HCT116 (cell line): Measurements from ENCODE around the gene MTM1. TPM values are rescaled to one million over a fixed set of nuclear protein-coding genes. Genes with fewer than 3 reads are reported as not detected.

Experiments
- ATAC-seq: fragments of 200-7000 bp; cut with Tn5 transposase; 2 replicates; pipeline ENCODE4 v1.9.1; 2020; ENCODE audit warnings: mild to moderate bottlenecking, moderate library complexity
- BruUV-seq: library from RNA; stranded (reverse); fragments of 400-500 nt; replicated peaks from 2 replicates; lab custom pipeline; 2021; lab: Mats Ljungman, UMichigan
- CTCF ChIA-PET: fragments of 300-600 bp; sonication (Branson Sonifier 250); formaldehyde crosslinking; loops from one replicate; lab custom pipeline; 2021; ENCODE audit warnings: antibody characterized with exemption; lab: Charles Lee
- POLR2A ChIA-PET: fragments of 300-600, 350-600 bp; sonication (Branson Sonifier 250); formaldehyde crosslinking; loops from one replicate; lab custom pipeline; 2021; ENCODE audit warnings: antibody characterized with exemption; lab: Charles Lee
- RAD21 ChIA-PET, 2 experiments: fragments of 300-600 bp; sonication (Branson Sonifier 250); formaldehyde crosslinking; loops; one replicate each; lab custom pipeline; 2023; ENCODE audit warnings: low total read pairs in 2 of 2; ENCODE audit not compliant: uncharacterized antibody in 2 of 2, unreplicated experiment in 2 of 2, low non-redundant PET in 1 of 2; lab: Charles Lee
- DNase-seq: peaks from one replicate; pipeline ENCODE4 v3.0.0-alpha.2; 2010; ENCODE audit warnings: low read depth, low spot score
- H2AFZ ChIP-seq: fragments of 200-600 bp; shearing (Covaris generic), sonication (generic); 2 replicates; pipeline ENCODE4 v1.6.1; 2017; ENCODE audit warnings: low read depth, mixed run types, mixed read lengths, antibody characterized with exemption, low read length; ENCODE audit not compliant: poor library complexity, severe bottlenecking
- H3K27ac ChIP-seq: 2 replicates; pipeline ENCODE4 v1.5.1; 2012; ENCODE audit warnings: low read depth, low read length
- H3K27me3 ChIP-seq: fragments of 200-600 bp; sonication (generic); 2 replicates; pipeline ENCODE4 v1.6.1; 2016; ENCODE audit warnings: mixed run types, low read length, mixed read lengths; ENCODE audit not compliant: insufficient read depth
- H3K36me3 ChIP-seq, 2 experiments: fragments of 200-500 bp in 1 of 2; fragments of 200-600 bp in 1 of 2; sonication (Bioruptor generic) in 1 of 2; sonication (generic) in 1 of 2; 2 replicates each; pipeline versions ENCODE4 v1.5.1 to v1.6.1; 2014 to 2016; ENCODE audit warnings: low read length in 2 of 2, inconsistent platforms in 1 of 2, mixed read lengths in 1 of 2, mixed run types in 1 of 2; ENCODE audit not compliant: insufficient read depth in 2 of 2, control insufficient read depth in 1 of 2
- H3K4me1 ChIP-seq, 2 experiments: fragments of 200-600 bp in 1 of 2; sonication (generic) in 1 of 2; 2 replicates each; pipeline versions ENCODE4 v1.5.1 to v1.6.1; 2012 to 2017; ENCODE audit warnings: low read length in 2 of 2, inconsistent platforms in 1 of 2, mild to moderate bottlenecking in 1 of 2, mixed read lengths in 1 of 2, mixed run types in 1 of 2, moderate library complexity in 1 of 2; ENCODE audit not compliant: insufficient read depth in 2 of 2, control insufficient read depth in 1 of 2
- H3K4me2 ChIP-seq: fragments of 200-600 bp; sonication (generic); 2 replicates; pipeline ENCODE4 v1.6.1; 2017; ENCODE audit warnings: mixed run types, low read length, mixed read lengths
- H3K4me3 ChIP-seq, 2 experiments: fragments of 200-600 bp in 1 of 2; sonication (generic) in 1 of 2; replicated peaks in 1 of 2; 2 replicates each; pipeline ENCODE4 v1.5.1; 2011 to 2016; ENCODE audit warnings: low read length in 2 of 2, control low read depth in 1 of 2, low read depth in 1 of 2, mild to moderate bottlenecking in 1 of 2, mixed read lengths in 1 of 2, mixed run types in 1 of 2
- H3K79me2 ChIP-seq: fragments of 200-600 bp; sonication (generic); 2 replicates; pipeline ENCODE4 v1.6.1; 2017; ENCODE audit warnings: mild to moderate bottlenecking, mixed run types, low read length, moderate library complexity, mixed read lengths; ENCODE audit not compliant: insufficient read depth
- H3K9ac ChIP-seq: fragments of 200-600 bp; sonication (generic); 2 replicates; pipeline ENCODE4 v1.6.1; 2016; ENCODE audit warnings: low read length, mixed read lengths
- H3K9me2 ChIP-seq: fragments of 200-600 bp; sonication (generic), shearing (Covaris generic); 2 replicates; pipeline ENCODE4 v1.6.1; 2017; ENCODE audit warnings: mixed run types, mild to moderate bottlenecking, moderate library complexity; ENCODE audit not compliant: insufficient read depth
- H3K9me3 ChIP-seq, 2 experiments: fragments of 200-500 bp in 1 of 2; fragments of 200-600 bp in 1 of 2; sonication (Bioruptor generic) in 1 of 2; sonication (generic) in 1 of 2; 2 replicates each; pipeline ENCODE4 v1.6.1; 2014 to 2017; ENCODE audit warnings: low read length in 2 of 2, mixed read lengths in 2 of 2, inconsistent platforms in 1 of 2, low read depth in 1 of 2, mild to moderate bottlenecking in 1 of 2, mixed run types in 1 of 2, moderate library complexity in 1 of 2; ENCODE audit not compliant: control insufficient read depth in 1 of 2, insufficient read depth in 1 of 2
- H4K20me1 ChIP-seq: fragments of 200-600 bp; sonication (generic), shearing (Covaris generic); 2 replicates; pipeline ENCODE4 v1.6.1; 2017; ENCODE audit warnings: mixed run types, mild to moderate bottlenecking, moderate library complexity; ENCODE audit not compliant: insufficient read depth
- ATF3 ChIP-seq: IDR thresholded peaks from 2 replicates; pipeline ENCODE4 v1.6.1; 2012
- CBX3 ChIP-seq: IDR thresholded peaks from 2 replicates; pipeline ENCODE4 v1.6.1; 2012; ENCODE audit warnings: low read depth
- ELF1 ChIP-seq: IDR thresholded peaks from 2 replicates; pipeline ENCODE4 v1.6.1; 2012; ENCODE audit warnings: low read depth, borderline replicate concordance
- EZH2phosphoT487 ChIP-seq: fragments of 200-600 bp; IDR thresholded peaks from 2 replicates; pipeline ENCODE4 v1.6.1; 2018; ENCODE audit warnings: antibody characterized with exemption, borderline replicate concordance
- MAX ChIP-seq: IDR thresholded peaks from 2 replicates; pipeline ENCODE4 v1.6.1; 2012
- POLR2A ChIP-seq: IDR thresholded peaks from 2 replicates; pipeline ENCODE4 v1.7.0; 2011; ENCODE audit warnings: borderline replicate concordance; ENCODE audit not compliant: insufficient read depth, insufficient read length; ENCODE audit errors: extremely low read depth
- RAD21 ChIP-seq: IDR thresholded peaks from 2 replicates; pipeline ENCODE4 v1.6.1; 2012; ENCODE audit warnings: low read depth, mild to moderate bottlenecking
- SP1 ChIP-seq: IDR thresholded peaks from 2 replicates; pipeline ENCODE4 v1.6.1; 2012; ENCODE audit warnings: low read depth
- YY1 ChIP-seq: IDR thresholded peaks from 2 replicates; pipeline ENCODE4 v1.6.1; 2011; ENCODE audit warnings: low read length, low read depth, moderate library complexity, mild to moderate bottlenecking; ENCODE audit not compliant: insufficient replicate concordance; ENCODE audit errors: extremely low read depth
- ZBTB33 ChIP-seq: IDR thresholded peaks from 2 replicates; pipeline ENCODE4 v1.6.1; 2011; ENCODE audit warnings: mild to moderate bottlenecking, low read length, moderate library complexity; ENCODE audit not compliant: insufficient replicate concordance; ENCODE audit errors: extremely low read depth
- intact Hi-C: fragments of 100-400 bp; cut with micrococcal nuclease; formaldehyde crosslinking; loops from 2 replicates; pipeline ENCODE4 v1.10.0; 2022
- total RNA-seq: library from RNA; stranded (reverse); gene quantifications from one replicate; pipeline ENCODE4 v1.2.1, GENCODE V29; 2021; ENCODE audit not compliant: unreplicated experiment

Gene MTM1
- total RNA-seq, 1 experiment from 2014 or later: 6.5 TPM

- Histone ChIP-seq H4K20me1 (no peaks in the 10 kb centered on the region), H3K36me3 (no peaks in the 10 kb centered on the region), H3K27me3 (no peaks in the 10 kb centered on the region), H3K27ac (no peak overlapping the region), H3K79me2 (no peaks in the 10 kb centered on the region), H3K4me3 (no peak overlapping the region), H3K9me2 (no peaks in the 10 kb centered on the region), H3K4me2 (no peak overlapping the region), H2AFZ (no peak overlapping the region), H3K9ac (no peak overlapping the region), H3K4me1 (peaks cover 0 to under 1% of the 10 kb centered on the region in 2 experiments; a peak in 1 of 4 replicates), H3K9me3 (no peaks in the 10 kb centered on the region)
- POLR2A ChIA-PET: no interaction called here
- no peak for DNase-seq
- no peak for TF ChIP-seq MAX
- TF ChIP-seq ZBTB33: no peak
- TF ChIP-seq SP1: no peak
- TF ChIP-seq ELF1: no peak
- no peak for TF ChIP-seq POLR2A
- TF ChIP-seq EZH2phosphoT487: no peak
- no peak for TF ChIP-seq CBX3
- no peak for TF ChIP-seq YY1
- no peak for TF ChIP-seq ATF3
- no peak for TF ChIP-seq RAD21
- ATAC-seq: no peak
- CTCF ChIA-PET: no interaction called here
- RAD21 ChIA-PET: interaction anchor here in 1 of 2 experiments (0.6 kb wide), 1 partner anchor 113 kb away, joined by 4 read pairs; no protein-coding TSS in a partner anchor
- BruUV-seq: no TSS peak
- intact Hi-C loops: loop anchor here (10.0 kb wide), 1 partner anchor 141 kb away; no protein-coding TSS in a partner anchor
Observed at GRCh38 chrX:150543230-150544155, 24.9 kb upstream of the MTM1 start.
